HG02870 (cell line): ENCODE measurements around the gene PPP1R27.

ENCODE experiments used
- ATAC-seq: cut with Tn5 transposase; IDR thresholded peaks from one replicate; pipeline ENCODE4 v1.9.1; 2021; ENCODE audit warnings: mild to moderate bottlenecking, moderate library complexity; ENCODE audit not compliant: unreplicated experiment

Gene PPP1R27

DNA sequence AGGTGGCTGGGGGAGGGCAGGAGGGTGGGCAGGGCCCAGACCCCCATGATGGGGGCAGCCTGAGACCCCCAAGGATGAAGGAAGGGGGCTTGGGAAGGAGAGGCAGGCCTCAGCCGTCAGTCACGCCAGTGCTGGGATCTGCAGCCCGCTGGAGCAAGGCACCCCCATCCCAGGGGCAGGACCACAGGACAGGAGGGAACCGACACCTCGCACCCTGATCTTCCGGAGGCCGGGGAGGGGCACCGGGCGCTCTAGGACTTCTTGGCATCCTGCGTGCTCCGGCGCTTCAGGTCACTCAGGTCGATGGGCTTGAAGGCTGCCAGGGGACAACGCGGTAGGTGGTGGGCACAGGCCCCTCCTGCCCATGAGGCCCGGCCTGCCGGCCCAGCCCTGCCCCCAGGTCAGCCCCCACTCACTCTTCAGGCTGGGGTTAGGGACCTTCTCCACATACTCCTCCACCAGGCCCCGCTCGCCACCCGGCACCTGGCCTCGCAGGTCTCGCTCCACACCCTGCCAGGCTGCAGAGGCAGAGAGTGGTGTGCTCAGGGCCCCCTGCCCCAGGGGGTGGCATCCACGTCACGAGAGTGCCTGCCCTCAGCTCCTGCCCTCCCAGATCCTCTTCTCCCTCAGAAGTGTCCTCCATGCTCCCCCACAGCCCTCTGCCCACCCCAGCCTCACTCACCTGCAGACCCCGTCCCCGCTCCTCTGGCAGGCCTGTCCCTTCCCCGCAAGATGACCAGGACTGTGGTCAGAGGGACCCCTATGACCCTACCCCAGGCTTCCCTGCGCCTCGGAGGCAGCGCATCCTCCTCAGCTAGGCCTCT, 11.6 kb downstream of the PPP1R27 start:
- ATAC-seq: no peak

DNA sequence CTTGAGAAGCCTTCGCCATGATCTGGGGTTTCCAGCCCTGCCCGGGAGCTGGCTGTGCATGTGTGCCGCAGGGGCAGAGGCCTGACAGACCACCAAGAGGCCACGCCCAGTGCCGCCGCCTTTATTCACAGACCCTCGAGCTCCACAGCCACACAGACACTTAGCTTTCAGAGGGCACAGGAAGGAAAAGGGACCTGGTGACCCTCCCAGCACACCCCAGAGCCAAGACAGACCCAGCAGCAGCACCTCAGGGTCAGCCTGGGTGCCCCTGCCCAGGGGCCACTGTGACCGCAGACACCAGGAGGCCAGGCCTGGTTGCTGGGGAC, 12.6 kb downstream of the PPP1R27 start:
- ATAC-seq: no peak

GRCh38 chr17:81821603-81822311, 13.1 kb downstream of the PPP1R27 start:
- ATAC-seq: no peak

- ATAC-seq: no peak
Observed at GRCh38 chr17:81821147-81821546, 13.7 kb downstream of the PPP1R27 start.

- no peak for ATAC-seq
Observed at GRCh38 chr17:81819708-81820107, 15.1 kb downstream of the PPP1R27 start.

DNA sequence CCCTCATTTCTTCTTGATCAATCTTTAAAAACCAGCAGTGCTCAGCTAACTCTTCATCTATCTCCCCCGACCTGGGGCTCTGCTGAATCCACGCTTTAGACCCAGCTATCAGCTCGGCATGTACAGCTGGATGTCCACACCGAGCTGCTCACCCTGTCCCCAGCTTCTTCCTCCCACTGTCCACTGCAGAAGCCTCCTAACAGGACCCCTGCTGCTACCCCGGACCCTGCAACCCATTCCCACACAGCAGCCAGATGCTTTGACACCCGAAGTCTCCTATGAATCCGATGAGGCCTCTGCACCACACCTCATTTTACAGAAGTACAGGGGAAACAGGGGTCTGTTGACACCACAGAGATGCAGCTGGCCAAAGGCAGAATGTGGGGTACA, 17.1 kb downstream of the PPP1R27 start:
- no peak for ATAC-seq

DNA sequence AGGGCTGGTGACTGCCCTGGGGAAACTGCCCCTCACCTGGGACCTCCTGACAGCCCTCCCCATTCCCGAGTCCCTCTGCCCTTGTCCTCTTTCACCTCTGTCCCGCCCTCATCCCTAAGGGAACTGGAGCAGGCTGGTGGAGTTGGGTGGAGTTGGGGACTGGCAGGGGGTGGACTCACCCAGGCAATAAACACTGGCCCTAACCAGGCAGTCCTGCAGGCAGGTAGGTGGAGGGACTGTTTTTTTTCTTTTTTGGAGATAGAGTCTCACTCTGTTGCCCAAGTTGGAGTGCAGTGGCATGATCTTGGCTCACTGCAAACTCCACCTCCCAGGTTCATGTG, 19.2 kb downstream of the PPP1R27 start:
- ATAC-seq: no peak

DNA sequence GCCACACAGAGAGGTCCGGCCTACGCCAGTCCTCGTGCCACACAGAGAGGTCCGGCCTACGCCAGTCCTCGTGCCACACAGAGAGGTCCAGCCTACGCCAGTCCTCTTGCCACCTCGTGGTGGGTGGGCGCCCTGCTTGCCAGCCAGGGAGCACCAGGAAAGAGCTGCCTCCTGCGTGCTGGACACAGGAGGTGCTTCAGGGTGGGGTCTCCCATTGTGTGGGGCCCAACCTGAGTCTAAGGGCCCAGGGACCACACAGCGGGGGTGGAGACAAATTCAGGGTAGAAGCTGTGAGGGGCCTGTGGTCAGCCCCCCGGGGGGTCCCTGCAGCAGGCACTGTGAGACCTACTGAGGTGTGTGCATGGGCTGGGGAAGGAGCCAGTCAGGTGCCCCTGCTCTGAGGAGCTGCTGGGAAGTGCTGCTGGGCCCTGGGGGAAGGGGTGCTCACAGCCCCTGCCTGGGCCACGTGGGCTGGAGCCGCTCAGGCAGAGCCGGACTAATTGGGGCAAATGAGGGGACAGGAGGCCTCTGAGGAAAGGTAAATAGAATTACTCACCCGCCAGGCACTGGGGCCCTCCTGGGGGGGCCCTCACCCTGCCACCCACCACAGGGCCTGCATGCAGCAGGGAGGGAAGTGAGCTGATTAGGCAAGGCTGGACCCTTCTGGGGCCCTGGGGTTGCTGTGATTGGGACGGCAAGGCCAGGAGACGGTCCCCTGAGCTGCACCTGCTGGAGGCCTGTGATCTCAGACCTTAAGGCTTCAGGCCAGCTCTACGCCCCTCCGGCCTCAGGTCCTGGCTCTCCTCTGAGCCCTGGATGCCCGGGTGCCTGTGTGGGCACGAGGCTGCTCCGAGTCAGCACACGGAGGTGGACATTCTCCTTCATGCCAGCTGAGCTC, 19.9 kb downstream of the PPP1R27 start:
- no peak for ATAC-seq

DNA sequence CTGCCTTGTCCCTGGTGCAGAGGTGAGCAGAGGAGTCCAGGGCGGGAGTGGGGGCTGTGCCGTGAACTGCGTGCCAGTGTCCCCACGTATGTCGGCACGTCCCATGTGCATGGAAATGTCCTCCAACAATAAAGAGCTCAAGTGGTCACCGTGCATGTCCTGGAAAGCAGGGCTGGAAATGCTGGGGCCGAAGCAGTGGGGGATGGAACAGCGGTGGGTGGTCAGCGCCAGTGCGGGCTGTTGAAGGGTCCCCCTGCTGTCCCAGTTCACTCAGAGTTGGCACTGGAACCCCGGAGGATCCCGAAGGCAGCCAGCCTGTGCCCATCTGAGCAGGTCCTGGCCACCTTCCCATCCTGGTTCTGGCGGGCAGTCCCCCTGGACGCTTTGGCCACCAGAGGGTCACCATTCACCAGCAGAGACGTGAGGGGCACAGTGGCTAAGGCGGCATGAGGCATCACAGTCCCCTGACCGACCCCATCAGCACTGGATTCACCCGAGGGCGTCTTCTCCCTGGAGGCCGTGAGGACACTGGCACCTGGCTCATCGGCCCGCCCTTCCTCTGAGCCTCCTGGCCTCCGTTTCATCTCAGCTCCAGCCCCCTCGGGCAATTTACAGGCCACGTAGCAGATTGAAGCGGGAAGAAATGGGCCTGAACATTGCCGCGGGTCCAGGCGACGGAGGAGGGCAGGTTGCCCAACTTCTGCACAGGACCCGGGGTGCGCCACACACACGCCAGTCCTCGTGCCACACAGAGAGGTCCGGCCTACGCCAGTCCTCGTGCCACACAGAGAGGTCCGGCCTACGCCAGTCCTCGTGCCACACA, 20.8 kb downstream of the PPP1R27 start:
- ATAC-seq: no peak

- no peak for ATAC-seq
Observed at GRCh38 chr17:81813371-81813684, 21.5 kb downstream of the PPP1R27 start.

GRCh38 chr17:81812571-81813370, 22.1 kb downstream of the PPP1R27 start:
- no peak for ATAC-seq

GRCh38 chr17:81811705-81812570, 22.9 kb downstream of the PPP1R27 start:
- ATAC-seq: no peak

DNA sequence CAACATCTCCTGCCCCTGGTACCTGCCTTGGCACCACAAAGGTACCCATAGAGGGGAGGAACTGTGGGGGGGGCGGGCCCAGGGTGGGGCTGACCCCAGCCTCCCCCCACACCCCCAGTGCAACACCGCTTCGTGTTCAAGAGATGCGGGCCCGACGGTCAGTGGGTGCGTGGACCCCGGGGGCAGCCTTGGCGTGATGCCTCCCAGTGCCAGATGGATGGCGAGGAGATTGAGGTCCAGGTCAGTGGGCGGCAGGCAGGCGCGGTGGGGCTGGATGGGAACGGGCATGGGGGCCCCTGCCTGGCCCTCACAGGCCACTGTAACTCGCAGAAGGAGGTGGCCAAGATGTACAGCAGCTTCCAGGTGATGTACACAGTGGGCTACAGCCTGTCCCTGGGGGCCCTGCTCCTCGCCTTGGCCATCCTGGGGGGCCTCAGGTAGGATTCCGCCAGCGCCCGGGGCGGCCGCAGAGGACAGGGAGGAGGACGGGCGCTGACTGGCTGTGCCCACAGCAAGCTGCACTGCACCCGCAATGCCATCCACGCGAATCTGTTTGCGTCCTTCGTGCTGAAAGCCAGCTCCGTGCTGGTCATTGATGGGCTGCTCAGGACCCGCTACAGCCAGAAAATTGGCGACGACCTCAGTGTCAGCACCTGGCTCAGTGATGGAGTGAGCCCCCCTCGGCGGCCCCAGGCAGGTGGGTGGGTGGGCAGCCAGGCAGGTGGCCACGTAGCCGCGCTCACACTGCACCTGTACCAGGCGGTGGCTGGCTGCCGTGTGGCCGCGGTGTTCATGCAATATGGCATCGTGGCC, 23.8 kb downstream of the PPP1R27 start:
- ATAC-seq: no peak

DNA sequence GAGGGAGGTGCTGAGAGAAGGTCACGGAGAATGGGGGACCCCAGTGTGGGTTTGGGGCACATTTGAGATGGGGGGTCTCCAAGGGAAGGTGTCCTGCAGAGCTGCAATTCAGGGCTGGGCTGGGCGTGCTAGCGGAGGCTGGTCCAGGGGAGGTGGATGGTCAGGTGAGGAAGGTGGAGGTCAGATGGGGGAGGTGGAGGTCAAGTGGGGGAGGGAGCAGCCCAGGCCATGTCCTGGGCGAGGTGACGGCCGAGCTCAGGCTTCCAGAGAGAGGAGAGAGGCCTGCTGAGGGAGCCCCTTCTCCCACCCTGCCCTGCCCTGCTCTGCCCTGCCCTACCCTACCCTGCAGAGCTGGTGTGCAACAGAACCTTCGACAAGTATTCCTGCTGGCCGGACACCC, 24.4 kb downstream of the PPP1R27 start:
- ATAC-seq: no peak

- ATAC-seq: no peak
Observed at GRCh38 chr17:81809556-81809998, 25.3 kb downstream of the PPP1R27 start.

DNA sequence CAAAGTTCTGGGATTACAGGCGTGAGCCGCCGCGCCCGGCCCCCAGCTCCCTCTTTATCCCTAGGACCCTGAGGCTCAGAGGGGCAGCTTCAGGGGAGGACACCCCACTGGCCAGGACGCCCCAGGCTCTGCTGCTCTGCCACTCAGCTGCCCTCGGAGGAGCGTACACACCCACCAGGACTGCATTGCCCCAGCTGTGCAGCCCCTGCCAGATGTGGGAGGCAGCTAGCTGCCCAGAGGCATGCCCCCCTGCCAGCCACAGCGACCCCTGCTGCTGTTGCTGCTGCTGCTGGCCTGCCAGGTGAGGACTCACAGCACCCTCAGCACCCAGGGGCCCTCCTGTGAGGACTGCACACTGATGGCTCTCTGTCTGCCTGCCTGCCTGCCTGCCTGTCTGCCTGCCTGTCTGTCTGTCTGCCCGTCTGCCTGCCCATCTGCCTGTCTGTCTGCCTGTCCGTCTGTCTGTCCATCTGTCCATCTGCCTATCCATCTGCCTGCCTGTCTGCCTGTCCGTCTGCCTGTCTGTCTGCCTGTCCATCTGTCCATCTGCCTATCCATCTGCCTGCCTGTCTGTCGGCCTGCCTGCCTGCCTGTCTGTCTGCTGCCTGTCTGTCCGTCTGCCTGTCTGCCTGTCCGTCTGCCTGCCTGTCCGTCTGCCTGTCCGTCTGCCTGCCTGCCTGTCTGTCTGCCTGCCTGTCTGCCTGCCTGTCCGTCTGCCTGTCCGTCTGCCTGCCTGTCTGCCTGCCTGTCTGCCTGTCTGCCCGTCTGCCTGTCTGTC, 25.9 kb downstream of the PPP1R27 start:
- ATAC-seq: no peak

GRCh38 chr17:81807839-81808238, 27.0 kb downstream of the PPP1R27 start:
- no peak for ATAC-seq
